GM13976 (cell line): ENCODE results near the gene OR52N2.

Experiments
- DNase-seq: peaks from one replicate; pipeline ENCODE4 v3.0.0; 2012; ENCODE audit warnings: low spot score
- CTCF ChIP-seq: IDR thresholded peaks from 2 replicates; pipeline ENCODE4 v1.5.1; 2012; ENCODE audit warnings: borderline replicate concordance, mild to moderate bottlenecking; ENCODE audit not compliant: insufficient read depth; ENCODE audit errors: extremely low read depth, missing control alignments, control extremely low read depth
- in situ Hi-C: fragments of 300-500 bp; cut with MboI; formaldehyde crosslinking; loops from one replicate; pipeline ENCODE4 v1.12.0; 2022; ENCODE audit warnings: low sequenced_read_pairs, mixed read lengths, inconsistent platforms; ENCODE audit not compliant: unreplicated experiment

Gene OR52N2

GRCh38 chr11:5808500-5809121 lies at the start of gene OR52N2:
OR52N2 (plus strand) TSS chr11:5808924; CDS start chr11:5820336, 11,412 bp downstream.
- peak; percentile 83 for TF ChIP-seq CTCF
- DNase-seq, result peak; percentile 26
- in situ Hi-C loops, result loop anchor here (10.0 kb wide), 1 partner anchor 204 kb away; no protein-coding TSS in a partner anchor

- no peak for DNase-seq
- in situ Hi-C loops, result no loop called here
- TF ChIP-seq CTCF, result no peak
Observed at GRCh38 chr11:5767056-5767455, 41.7 kb upstream of the OR52N2 start.

DNA sequence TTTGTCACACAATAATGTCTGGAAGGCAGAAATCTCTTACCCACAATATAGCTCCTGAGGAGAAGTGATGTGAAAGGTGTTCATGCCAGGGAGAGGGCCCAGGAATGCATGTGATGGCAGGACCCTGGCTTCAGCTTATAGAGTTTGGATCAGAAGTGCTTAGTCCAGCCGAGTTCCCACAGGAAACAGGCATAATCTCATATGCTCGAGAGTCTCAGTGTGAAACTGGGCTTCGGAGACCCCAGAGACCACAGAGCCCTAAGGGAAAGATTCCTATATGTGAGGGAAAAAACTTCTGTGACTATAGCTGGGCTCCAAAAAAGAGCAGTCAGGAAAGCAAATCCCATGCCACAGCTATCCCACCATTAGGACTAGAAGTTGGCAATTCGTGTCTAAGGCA lies 25.5 kb upstream of the OR52N2 start, which contains the start of gene OR52N5:
OR52N5 (minus strand) TSS at position 101 of the 400 bp plus-strand sequence. CDS start 4,721 bp downstream, outside the sequence.
- DNase-seq, result no peak
- in situ Hi-C loops, result no loop called here
- no peak for TF ChIP-seq CTCF

DNA sequence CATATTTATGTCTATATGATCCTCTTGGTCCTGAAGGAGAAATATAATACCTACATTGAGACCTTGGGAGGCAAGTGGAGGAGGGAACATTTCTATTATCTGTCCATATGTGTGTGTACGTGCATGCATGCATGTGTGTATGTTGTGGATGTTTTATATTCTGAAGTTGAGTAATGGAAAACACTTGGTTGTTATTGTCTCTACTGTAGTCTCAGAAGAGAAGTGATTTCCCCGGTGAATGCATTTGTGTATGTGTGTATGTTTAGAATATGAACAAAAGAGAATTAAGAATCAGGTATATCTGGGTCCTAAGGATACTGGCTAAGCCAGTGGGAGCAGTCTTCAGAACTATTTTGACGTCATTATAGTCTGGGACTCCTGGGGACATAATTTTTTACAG lies 17.6 kb upstream of the OR52N2 start, which contains the start of gene OR52N1:
OR52N1 (minus strand) TSS at position 101 of the 400 bp plus-strand sequence. CDS start 2,449 bp downstream, outside the sequence.
- DNase-seq, result no peak
- in situ Hi-C loops, result no loop called here
- TF ChIP-seq CTCF, result no peak

DNA sequence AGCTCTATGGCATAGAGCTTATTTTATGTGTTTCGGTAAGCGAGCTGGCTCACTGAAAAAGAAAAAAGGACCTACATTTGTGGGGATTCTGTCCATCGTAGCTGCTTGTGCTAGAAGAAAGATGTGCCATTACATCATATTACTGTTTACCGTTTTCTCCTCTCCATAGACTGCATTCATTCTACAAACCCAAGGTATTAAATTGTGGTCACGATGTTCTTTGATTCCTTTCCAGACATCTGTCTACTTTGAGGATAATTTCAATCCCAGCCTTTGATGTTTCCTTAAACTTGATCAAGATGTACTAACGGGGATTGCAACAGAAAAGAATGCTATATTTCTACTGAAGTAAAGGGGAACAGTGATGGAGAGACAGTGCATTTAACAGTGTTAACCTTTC lies 12.2 kb upstream of the OR52N2 start:
- in situ Hi-C loops, result no loop called here
- no peak for TF ChIP-seq CTCF
- DNase-seq, result no peak

DNA sequence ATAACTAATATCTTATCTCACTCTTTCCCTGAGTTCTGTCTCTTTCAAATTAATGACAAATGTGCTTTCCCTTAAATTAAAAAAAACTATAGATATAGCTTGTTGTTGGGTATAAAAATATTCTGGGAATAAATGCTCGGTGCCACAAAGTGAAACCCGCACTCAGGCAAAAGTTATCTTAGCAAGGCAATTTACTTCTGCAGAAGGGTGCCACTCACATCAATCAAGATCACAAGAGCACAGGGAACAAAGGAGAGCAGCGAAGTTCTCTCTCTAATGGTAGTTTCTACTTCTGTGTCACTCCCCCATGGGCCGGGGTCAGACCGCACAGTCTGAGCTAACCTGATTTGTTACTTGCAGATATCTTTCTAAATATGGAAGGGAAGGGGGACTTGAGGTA lies 4.7 kb upstream of the OR52N2 start:
- TF ChIP-seq CTCF, result no peak
- in situ Hi-C loops, result loop anchor here (10.0 kb wide), 1 partner anchor 199 kb away; no protein-coding TSS in a partner anchor
- no peak for DNase-seq
